Mesendoderm (in vitro differentiated cells): ENCODE measurements around the gene DNAAF8. TPM values are rescaled to one million over a fixed set of nuclear protein-coding genes. Genes with fewer than 3 reads are reported as not detected.
A peak's percentile ranks its signal among the peaks of the same experiment; 100 is the strongest.

Experiments
- DNase-seq: peaks from one replicate; pipeline ENCODE4 v3.0.0; 2013
- H2AK5ac ChIP-seq: 2 replicates; pipeline ENCODE4 v1.6.1; 2013; ENCODE audit warnings: low read length, inconsistent platforms
- H2BK120ac ChIP-seq: 2 replicates; pipeline ENCODE4 v1.6.1; 2013; ENCODE audit warnings: low read depth, mild to moderate bottlenecking, low read length, moderate library complexity, mixed read lengths
- H2BK15ac ChIP-seq: replicated peaks from 2 replicates; pipeline ENCODE4 v1.6.1; 2013; ENCODE audit warnings: low read depth, mild to moderate bottlenecking, moderate library complexity
- H2BK5ac ChIP-seq: 2 replicates; pipeline ENCODE4 v1.6.1; 2013; ENCODE audit warnings: low read length, inconsistent platforms
- H3K18ac ChIP-seq: 2 replicates; pipeline ENCODE4 v1.6.1; 2013; ENCODE audit warnings: mild to moderate bottlenecking, low read length, mixed read lengths
- H3K23ac ChIP-seq: one replicate; pipeline ENCODE4 v1.6.1; 2013; ENCODE audit warnings: low read length
- H3K27ac ChIP-seq: 2 replicates; pipeline ENCODE4 v1.5.1; 2013; ENCODE audit warnings: low read depth, mild to moderate bottlenecking, inconsistent platforms, low read length, moderate library complexity
- H3K27me3 ChIP-seq: 2 replicates; pipeline ENCODE4 v1.6.1; 2013; ENCODE audit warnings: low read length, control low read depth, mild to moderate bottlenecking, inconsistent platforms; ENCODE audit not compliant: insufficient read depth, poor library complexity
- H3K36me3 ChIP-seq: 2 replicates; pipeline ENCODE4 v1.6.1; 2013; ENCODE audit warnings: low read length, inconsistent platforms; ENCODE audit not compliant: control insufficient read depth, insufficient read depth
- H3K4ac ChIP-seq: one replicate; pipeline ENCODE4 v1.6.1; 2013; ENCODE audit warnings: low read depth, mild to moderate bottlenecking, low read length, moderate library complexity
- H3K4me1 ChIP-seq: 2 replicates; pipeline ENCODE4 v1.6.1; 2013; ENCODE audit warnings: low read depth, low read length, inconsistent platforms; ENCODE audit not compliant: control insufficient read depth
- H3K4me2 ChIP-seq: 2 replicates; pipeline ENCODE4 v1.6.1; 2013; ENCODE audit warnings: low read length
- H3K4me3 ChIP-seq: 2 replicates; pipeline ENCODE4 v1.5.1; 2013; ENCODE audit warnings: mild to moderate bottlenecking, low read length
- H3K56ac ChIP-seq: one replicate; pipeline ENCODE4 v1.6.1; 2013; ENCODE audit warnings: low read length
- H3K79me1 ChIP-seq: 2 replicates; pipeline ENCODE4 v1.6.1; 2013; ENCODE audit warnings: low read length, inconsistent platforms
- H3K79me2 ChIP-seq: 2 replicates; pipeline ENCODE4 v1.6.1; 2013; ENCODE audit warnings: mild to moderate bottlenecking, low read length; ENCODE audit not compliant: control insufficient read depth, insufficient read depth
- H3K9ac ChIP-seq: 2 replicates; pipeline ENCODE4 v1.6.1; 2013; ENCODE audit warnings: low read length, inconsistent platforms
- H4K5ac ChIP-seq: one replicate; pipeline ENCODE4 v1.6.1; 2013; ENCODE audit warnings: low read length
- H4K8ac ChIP-seq: one replicate; pipeline ENCODE4 v1.6.1; 2013; ENCODE audit warnings: low read depth, mild to moderate bottlenecking, control low read depth, low read length, moderate library complexity
- WGBS: extraction: QIAGEN DNeasy Blood & Tissue Kit; methylation state at CpG from one replicate; pipeline ENCODE4 v1.1.7; 2013; ENCODE audit warnings: low lambda C conversion rate, missing lambda C conversion rate; ENCODE audit not compliant: insufficient coverage; ENCODE audit errors: extremely low coverage; 5-methylcytosine and 5-hydroxymethylcytosine counted together
- polyA plus RNA-seq, 2 experiments: library from polyadenylated mRNA; stranded (reverse); fragments of 200-250 nt; gene quantifications; one replicate each; pipeline ENCODE4 v1.2.3, GENCODE V29; 2013

The DNAAF8 gene
- polyA plus RNA-seq (2013, experiment 1 of 2) = 0.35 TPM
- 0.25 TPM for polyA plus RNA-seq (2013, experiment 2 of 2)

DNA sequence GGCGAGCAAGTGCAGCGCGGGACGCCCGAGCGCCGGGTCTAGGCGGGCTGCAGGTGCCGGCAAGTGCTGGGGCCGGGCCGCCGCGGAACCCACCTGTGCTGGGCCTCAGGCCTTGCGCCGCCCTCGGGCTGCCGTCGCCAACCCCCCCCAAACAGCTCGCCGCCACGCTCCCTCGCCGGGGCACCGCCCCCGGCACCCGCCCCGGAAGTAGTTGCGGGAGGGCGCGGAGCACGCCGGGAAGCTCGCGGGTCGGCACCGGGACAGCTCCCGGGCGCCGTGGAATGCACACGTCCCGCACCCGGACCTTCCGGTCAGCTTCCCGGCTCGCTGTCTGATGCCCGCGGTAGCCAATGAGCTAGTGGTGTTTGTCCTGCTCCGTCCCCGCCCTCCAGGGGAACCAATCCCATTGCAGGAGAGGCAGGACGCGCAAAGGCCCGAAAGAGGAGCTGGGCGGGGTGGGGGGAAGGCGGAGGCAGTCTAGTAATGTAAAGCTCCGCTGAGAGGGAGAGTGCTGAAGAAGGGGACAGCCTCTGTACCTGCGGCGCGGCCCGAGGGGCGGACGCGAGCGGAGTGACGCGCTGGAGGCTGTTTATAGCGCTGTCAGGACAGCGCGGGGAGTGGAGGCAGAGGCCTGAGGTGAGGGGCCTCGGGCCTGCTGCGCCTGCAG is at the start of gene DNAAF8, which contains the start of gene ANKS3:
Gene DNAAF8 (plus strand): TSS at position 475 of the 667 bp plus-strand sequence. CDS start 1,978 bp downstream, outside the sequence.
Gene ANKS3 (minus strand): TSS at position 209 of the 667 bp plus-strand sequence. CDS start 4,122 bp downstream, outside the sequence.
- peak within 1 kb of the TSS; percentile 11 for H3K18ac ChIP-seq
- H4K5ac ChIP-seq = no peak within 1 kb of the TSS
- H3K79me1 ChIP-seq = peaks cover 9% of the 10 kb centered on the region
- WGBS = no CpG with 5 or more reads among the region's 70 CpGs
- DNase-seq = peak; percentile 99
- H4K8ac ChIP-seq = no peak within 1 kb of the TSS
- H3K23ac ChIP-seq = peak within 1 kb of the TSS; percentile 66
- H3K4me1 ChIP-seq = no peaks in the 10 kb centered on the region
- H3K36me3 ChIP-seq = peaks cover 2% of the 10 kb centered on the region
- H2BK15ac ChIP-seq = no peak within 1 kb of the TSS
- peak within 1 kb of the TSS; percentile 90 for H3K4me3 ChIP-seq
- no peaks in the 10 kb centered on the region for H3K27me3 ChIP-seq
- no peak within 1 kb of the TSS for H2AK5ac ChIP-seq
- peak within 1 kb of the TSS; percentile 87 for H3K9ac ChIP-seq
- H2BK120ac ChIP-seq = no peak within 1 kb of the TSS
- peak within 1 kb of the TSS; percentile 94 for H3K56ac ChIP-seq
- peak within 1 kb of the TSS; percentile 65 for H3K27ac ChIP-seq
- peak within 1 kb of the TSS; percentile 98 for H3K4me2 ChIP-seq
- no peak within 1 kb of the TSS for H2BK5ac ChIP-seq
- H3K4ac ChIP-seq = peak within 1 kb of the TSS; percentile 43
- H3K79me2 ChIP-seq = peaks cover 9% of the 10 kb centered on the region

DNA sequence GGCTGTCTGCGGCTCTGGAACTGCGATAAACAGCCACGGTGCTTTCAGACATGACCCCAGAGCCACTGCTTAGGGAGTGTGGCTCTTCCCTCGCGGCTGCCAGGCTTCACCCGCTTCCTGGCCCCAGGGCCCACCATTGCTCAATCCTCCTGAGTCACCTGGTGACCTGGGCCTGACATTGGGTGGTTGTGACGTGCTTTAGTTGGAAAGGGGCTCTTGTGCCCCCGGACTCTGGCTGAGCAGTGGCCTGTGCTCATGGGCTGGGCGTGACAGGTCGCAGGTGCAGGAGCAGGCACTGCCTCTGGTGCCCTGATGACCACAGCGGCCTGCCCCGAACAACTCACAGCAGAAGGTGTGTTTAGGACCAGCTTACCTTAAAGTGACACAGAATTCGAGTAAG is 49.6 kb upstream of the DNAAF8 start:
- Histone ChIP-seq H3K4me1 (no peaks in the 10 kb centered on the region), H3K4me2 (no peak overlapping the region), H3K4me3 (no peak overlapping the region), H3K36me3 (no peaks in the 10 kb centered on the region), H4K5ac (no peak overlapping the region), H4K8ac (no peak overlapping the region), H3K4ac (no peak overlapping the region), H2BK5ac (no peak overlapping the region), H3K79me2 (no peaks in the 10 kb centered on the region), H3K27ac (no peak overlapping the region), H3K9ac (no peak overlapping the region), H3K23ac (no peak overlapping the region), H2BK15ac (no peak overlapping the region), H2BK120ac (no peak overlapping the region), H3K56ac (no peak overlapping the region), H3K18ac (no peak overlapping the region), H3K79me1 (no peaks in the 10 kb centered on the region), H3K27me3 (no peaks in the 10 kb centered on the region), H2AK5ac (no peak overlapping the region)
- WGBS = no CpG with 5 or more reads among the region's 13 CpGs
- DNase-seq = no peak

DNA sequence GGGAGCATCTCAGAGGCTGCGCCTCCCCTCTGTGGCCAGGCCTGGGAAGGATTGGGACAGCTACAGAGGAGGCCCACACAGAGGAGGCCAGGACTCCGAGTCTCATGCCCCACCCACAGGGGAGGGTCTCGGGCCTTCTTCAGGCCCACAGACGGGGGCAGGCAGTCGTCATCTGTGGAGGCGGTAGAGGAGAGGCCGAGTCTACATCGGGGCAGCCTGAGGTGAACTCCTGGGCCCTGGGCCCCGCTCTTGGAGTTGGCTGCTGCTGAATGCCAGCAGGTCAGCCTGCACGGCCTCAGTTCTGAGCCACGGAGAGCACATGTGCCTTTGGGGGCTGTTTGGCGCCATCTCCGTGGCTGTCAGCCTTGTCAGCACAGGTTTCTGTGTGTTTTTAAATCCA is 49.0 kb upstream of the DNAAF8 start:
- no CpG with 5 or more reads among the region's 13 CpGs for WGBS
- Histone ChIP-seq H3K23ac (no peak overlapping the region), H3K79me1 (no peaks in the 10 kb centered on the region)

DNA sequence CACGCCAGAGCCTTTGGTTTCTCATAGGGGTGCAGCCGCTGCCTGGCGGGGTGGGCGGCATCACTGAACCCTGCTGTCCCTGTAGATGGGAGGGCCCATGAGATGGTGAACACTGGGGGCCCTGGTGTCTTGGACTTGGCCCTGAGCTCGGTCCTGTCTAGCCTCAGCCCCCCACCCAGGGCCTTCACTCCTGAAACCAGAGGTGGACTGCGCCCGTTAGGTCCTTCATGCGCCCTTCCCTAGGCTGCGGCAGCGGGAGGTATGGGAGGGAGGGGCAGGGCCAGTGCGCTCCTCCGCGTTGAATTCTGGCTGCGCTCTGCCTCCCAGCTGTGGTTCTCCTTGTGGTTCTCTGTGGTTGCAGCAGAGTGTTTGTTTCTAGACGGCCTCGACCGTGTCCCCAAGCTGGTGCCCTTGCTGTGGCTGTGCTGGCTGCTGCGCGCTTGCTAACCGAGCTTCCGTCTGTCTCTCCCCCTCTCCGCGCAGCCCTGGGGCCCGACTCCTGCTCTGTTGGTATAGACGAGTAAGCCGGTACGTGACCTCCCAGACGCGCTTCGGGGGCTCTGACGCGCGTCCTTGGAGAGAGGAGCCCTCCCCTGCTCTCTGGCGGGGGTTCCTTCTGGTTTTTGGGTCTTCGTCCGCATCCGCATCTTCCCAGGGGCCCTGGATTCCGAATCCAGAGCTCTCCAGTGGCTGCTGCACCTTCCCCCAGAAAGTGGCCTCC is 48.4 kb upstream of the DNAAF8 start:
- Histone ChIP-seq H3K4me3 (no peak overlapping the region), H3K4me2 (no peak overlapping the region), H4K5ac (no peak overlapping the region), H3K23ac (no peak overlapping the region), H3K18ac (no peak overlapping the region), H3K36me3 (no peaks in the 10 kb centered on the region), H3K4me1 (no peaks in the 10 kb centered on the region), H3K27ac (no peak overlapping the region), H3K56ac (no peak overlapping the region), H4K8ac (no peak overlapping the region), H2BK15ac (no peak overlapping the region), H3K9ac (no peak overlapping the region), H3K79me2 (no peaks in the 10 kb centered on the region), H3K4ac (no peak overlapping the region), H2AK5ac (no peak overlapping the region), H2BK120ac (no peak overlapping the region), H3K79me1 (no peaks in the 10 kb centered on the region), H3K27me3 (no peaks in the 10 kb centered on the region), H2BK5ac (no peak overlapping the region)
- no peak for DNase-seq
- no CpG with 5 or more reads among the region's 38 CpGs for WGBS

More for the DNA sequence above, 49.0 kb upstream of the DNAAF8 start:
- Histone ChIP-seq H3K56ac (no peak overlapping the region), H2BK5ac (no peak overlapping the region), H3K4me1 (no peaks in the 10 kb centered on the region), H3K27ac (no peak overlapping the region), H3K4me3 (no peak overlapping the region), H3K27me3 (no peaks in the 10 kb centered on the region), H3K18ac (no peak overlapping the region), H3K9ac (no peak overlapping the region), H2AK5ac (no peak overlapping the region), H3K36me3 (no peaks in the 10 kb centered on the region), H3K4ac (no peak overlapping the region), H3K79me2 (no peaks in the 10 kb centered on the region), H4K5ac (no peak overlapping the region), H2BK15ac (no peak overlapping the region), H4K8ac (no peak overlapping the region), H3K4me2 (no peak overlapping the region), H2BK120ac (no peak overlapping the region)
- DNase-seq = no peak

DNA sequence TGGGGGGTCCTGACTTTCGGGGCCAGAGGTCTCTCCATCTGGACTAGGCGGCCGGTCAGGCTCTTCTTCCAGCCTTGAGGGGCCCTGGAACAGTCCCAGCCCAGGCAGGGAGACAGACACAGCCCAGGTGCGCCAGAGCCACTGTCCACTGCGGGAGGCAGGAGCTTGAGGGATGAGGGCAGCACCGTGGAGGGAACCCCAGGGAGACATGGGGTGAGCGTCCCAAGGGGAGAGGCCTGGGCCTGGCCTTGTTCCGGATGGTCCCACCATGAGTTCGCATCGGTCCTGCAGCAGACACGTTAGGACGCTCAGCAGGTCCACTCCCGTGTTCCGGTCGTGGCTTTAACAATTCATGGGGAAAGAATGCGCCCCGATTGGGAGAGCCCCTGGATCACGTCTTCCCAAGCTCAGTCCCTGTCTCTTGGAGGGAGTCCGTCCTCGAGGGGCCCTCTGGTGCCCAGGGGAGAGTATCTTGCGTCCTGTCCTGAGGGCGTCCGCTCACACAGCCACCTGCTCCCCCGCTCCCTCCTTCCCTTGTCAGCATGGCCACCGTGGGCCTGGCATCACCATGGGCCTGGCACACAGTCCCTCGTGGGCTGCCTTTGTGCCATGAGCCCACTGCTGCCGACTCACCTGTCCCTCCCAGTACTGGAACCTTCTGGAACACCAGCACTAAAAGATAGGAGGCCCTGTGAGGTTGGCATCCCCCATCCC is 47.7 kb upstream of the DNAAF8 start:
- no CpG with 5 or more reads among the region's 27 CpGs for WGBS
- DNase-seq = no peak
- no peak overlapping the region for H3K56ac ChIP-seq

More for the DNA sequence above, 47.7 kb upstream of the DNAAF8 start:
- no peaks in the 10 kb centered on the region for H3K27me3 ChIP-seq
- no peak overlapping the region for H4K5ac ChIP-seq
- no peak overlapping the region for H3K4ac ChIP-seq
- no peaks in the 10 kb centered on the region for H3K36me3 ChIP-seq
- H3K27ac ChIP-seq = no peak overlapping the region
- no peak overlapping the region for H3K4me2 ChIP-seq
- no peak overlapping the region for H2BK5ac ChIP-seq
- no peak overlapping the region for H3K9ac ChIP-seq
- H3K23ac ChIP-seq = no peak overlapping the region
- no peak overlapping the region for H2BK15ac ChIP-seq
- H2AK5ac ChIP-seq = no peak overlapping the region
- H2BK120ac ChIP-seq = no peak overlapping the region
- H3K79me1 ChIP-seq = no peaks in the 10 kb centered on the region
- H3K79me2 ChIP-seq = no peaks in the 10 kb centered on the region
- H3K18ac ChIP-seq = no peak overlapping the region
- H3K4me1 ChIP-seq = no peaks in the 10 kb centered on the region
- no peak overlapping the region for H4K8ac ChIP-seq
- H3K4me3 ChIP-seq = no peak overlapping the region
